DND-41 (cell line): Measurements from ENCODE around the gene EHD3.

Source experiments
- CTCF ChIP-seq: IDR thresholded peaks from 2 replicates; pipeline ENCODE4 v1.5.1; 2012; ENCODE audit warnings: borderline replicate concordance, low read length, moderate library complexity, mild to moderate bottlenecking; ENCODE audit not compliant: poor library complexity, severe bottlenecking; ENCODE audit errors: extremely low read depth
- EZH2 ChIP-seq: IDR thresholded peaks from 3 replicates; pipeline ENCODE4 v1.6.1; 2012; ENCODE audit warnings: borderline replicate concordance, low read depth, mild to moderate bottlenecking, moderate library complexity, low read length, inconsistent platforms; ENCODE audit not compliant: severe bottlenecking

GRCh38 chr2:31199206-31199605 lies 34.7 kb upstream of the EHD3 start:
- TF ChIP-seq CTCF (no peak), EZH2 (no peak)
